HFFc6 (cell line): ENCODE data around the gene IPPK. TPM values are rescaled to one million over a fixed set of nuclear protein-coding genes. Genes with fewer than 3 reads are reported as not detected.
"Not testable (repeated sequence)": the region's sequence is repeated elsewhere in the genome, so short reads cannot be mapped to it uniquely, and the experiment has no call there.

Experiments used
- DNase-seq: peaks from one replicate; pipeline ENCODE4 v3.0.0-alpha.2; 2018
- H3K27ac Mint-ChIP-seq: 2 replicates; pipeline ENCODE4 v1.8.0; 2020; ENCODE audit warnings: mild to moderate bottlenecking, mixed read lengths
- H3K27me3 Mint-ChIP-seq: 2 replicates; pipeline ENCODE4 v1.8.0; 2021; ENCODE audit warnings: mild to moderate bottlenecking, moderate library complexity, mixed read lengths; ENCODE audit not compliant: insufficient read depth
- H3K36me3 Mint-ChIP-seq: 2 replicates; pipeline ENCODE4 v1.8.0; 2021; ENCODE audit warnings: low read depth, mixed read lengths
- H3K4me1 Mint-ChIP-seq: 2 replicates; pipeline ENCODE4 v1.8.0; 2020; ENCODE audit warnings: low read depth, mixed read lengths
- H3K4me3 Mint-ChIP-seq: 2 replicates; pipeline ENCODE4 v1.8.0; 2020; ENCODE audit warnings: mild to moderate bottlenecking, moderate library complexity, mixed read lengths
- H3K9me3 Mint-ChIP-seq: 2 replicates; pipeline ENCODE4 v1.8.0; 2020; ENCODE audit warnings: mild to moderate bottlenecking, mixed read lengths
- total RNA-seq, 6 experiments: library from RNA; stranded (reverse); fragmentation: NEBNext Ultra II Directional; extraction: Animal tissue kit (Norgen Biotek cat#: 25700); gene quantifications; 2 replicates in 1 of 6; 3 replicates in 5 of 6; pipeline ENCODE4 v1.2.3, GENCODE V29; 2021
- TF ChIP-seq, protein P1 (sequence below): fragments of 200-600 bp; sonication (generic); IDR thresholded peaks from 2 replicates; pipeline ENCODE4 v1.5.0; 2021; ENCODE audit warnings: antibody characterized with exemption, mild to moderate bottlenecking

The IPPK gene
- total RNA-seq, 6 experiments from 2014 or later, result 10.0 to 14.0 (median 12.5) TPM

- TF ChIP-seq, protein P1, sequence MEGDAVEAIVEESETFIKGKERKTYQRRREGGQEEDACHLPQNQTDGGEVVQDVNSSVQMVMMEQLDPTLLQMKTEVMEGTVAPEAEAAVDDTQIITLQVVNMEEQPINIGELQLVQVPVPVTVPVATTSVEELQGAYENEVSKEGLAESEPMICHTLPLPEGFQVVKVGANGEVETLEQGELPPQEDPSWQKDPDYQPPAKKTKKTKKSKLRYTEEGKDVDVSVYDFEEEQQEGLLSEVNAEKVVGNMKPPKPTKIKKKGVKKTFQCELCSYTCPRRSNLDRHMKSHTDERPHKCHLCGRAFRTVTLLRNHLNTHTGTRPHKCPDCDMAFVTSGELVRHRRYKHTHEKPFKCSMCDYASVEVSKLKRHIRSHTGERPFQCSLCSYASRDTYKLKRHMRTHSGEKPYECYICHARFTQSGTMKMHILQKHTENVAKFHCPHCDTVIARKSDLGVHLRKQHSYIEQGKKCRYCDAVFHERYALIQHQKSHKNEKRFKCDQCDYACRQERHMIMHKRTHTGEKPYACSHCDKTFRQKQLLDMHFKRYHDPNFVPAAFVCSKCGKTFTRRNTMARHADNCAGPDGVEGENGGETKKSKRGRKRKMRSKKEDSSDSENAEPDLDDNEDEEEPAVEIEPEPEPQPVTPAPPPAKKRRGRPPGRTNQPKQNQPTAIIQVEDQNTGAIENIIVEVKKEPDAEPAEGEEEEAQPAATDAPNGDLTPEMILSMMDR, result no peak
- H3K36me3 Mint-ChIP-seq, result peaks cover 22% of the 10 kb centered on the region
- H3K27ac Mint-ChIP-seq, result no peak overlapping the region
Observed at GRCh38 chr9:92632641-92633040, 37.3 kb downstream of the IPPK start.

GRCh38 chr9:92631452-92632343 lies 38.2 kb downstream of the IPPK start:
- no peak for DNase-seq
- H3K27ac Mint-ChIP-seq, result no peak overlapping the region
- no peaks in the 10 kb centered on the region for H3K27me3 Mint-ChIP-seq
- TF ChIP-seq, protein P1, result no peak
- no peak overlapping the region for H3K4me3 Mint-ChIP-seq
- H3K36me3 Mint-ChIP-seq, result peaks cover 31% of the 10 kb centered on the region
- no peaks in the 10 kb centered on the region for H3K9me3 Mint-ChIP-seq
- peaks cover 5% of the 10 kb centered on the region for H3K4me1 Mint-ChIP-seq

More at GRCh38 chr9:92632641-92633040, 37.3 kb downstream of the IPPK start:
- Mint-ChIP-seq H3K4me1 (peaks cover 5% of the 10 kb centered on the region), H3K9me3 (no peaks in the 10 kb centered on the region), H3K4me3 (no peak overlapping the region), H3K27me3 (no peaks in the 10 kb centered on the region)
- DNase-seq, result no peak

GRCh38 chr9:92627651-92628050 lies 42.3 kb downstream of the IPPK start:
- TF ChIP-seq, protein P1, result no peak
- H3K36me3 Mint-ChIP-seq, result peaks cover 31% of the 10 kb centered on the region
- no peak overlapping the region for H3K27ac Mint-ChIP-seq
- H3K4me1 Mint-ChIP-seq, result no peaks in the 10 kb centered on the region; the same call in 1 of the 2 replicates
- no peaks in the 10 kb centered on the region for H3K27me3 Mint-ChIP-seq
- H3K9me3 Mint-ChIP-seq, result no peaks in the 10 kb centered on the region
- H3K4me3 Mint-ChIP-seq, result no peak overlapping the region
- no peak for DNase-seq

- TF ChIP-seq, protein P1, result no peak
- no peak overlapping the region for H3K27ac Mint-ChIP-seq
- no peaks in the 10 kb centered on the region; the same call in 1 of the 2 replicates for H3K4me1 Mint-ChIP-seq
- H3K9me3 Mint-ChIP-seq, result no peaks in the 10 kb centered on the region
- H3K27me3 Mint-ChIP-seq, result no peaks in the 10 kb centered on the region
- no peak for DNase-seq
- peaks cover 31% of the 10 kb centered on the region for H3K36me3 Mint-ChIP-seq
- no peak overlapping the region for H3K4me3 Mint-ChIP-seq
Observed at GRCh38 chr9:92626484-92626883, 43.4 kb downstream of the IPPK start.

DNA sequence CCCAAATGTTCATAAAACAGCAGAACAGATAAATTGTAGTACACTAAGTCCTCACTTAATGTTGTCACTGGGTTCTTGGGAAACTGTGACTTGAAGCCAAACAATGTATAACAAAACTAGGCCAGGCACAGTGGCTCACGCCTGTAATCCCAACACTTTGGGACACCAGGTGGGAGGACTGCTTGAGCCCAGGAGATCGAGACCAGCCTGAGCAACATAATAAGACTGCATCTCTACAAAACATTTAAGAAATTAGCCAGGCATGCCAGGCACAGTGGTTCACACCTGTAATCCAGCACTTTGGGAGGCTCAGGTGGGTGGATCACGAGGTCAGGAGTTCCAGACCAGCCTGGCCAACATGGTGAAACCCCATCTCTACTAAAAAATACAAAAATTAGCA lies 46.0 kb downstream of the IPPK start:
- not testable (repeated sequence) for DNase-seq, H3K9me3 Mint-ChIP-seq, H3K27me3 Mint-ChIP-seq, H3K4me3 Mint-ChIP-seq, H3K27ac Mint-ChIP-seq, H3K4me1 Mint-ChIP-seq
- peaks cover 22% of the 10 kb centered on the region for H3K36me3 Mint-ChIP-seq

GRCh38 chr9:92620845-92621244 lies 49.1 kb downstream of the IPPK start:
- no peak for DNase-seq
- H3K4me1 Mint-ChIP-seq, result no peaks in the 10 kb centered on the region; the same call in 1 of the 2 replicates
- no peak overlapping the region for H3K4me3 Mint-ChIP-seq
- no peaks in the 10 kb centered on the region for H3K27me3 Mint-ChIP-seq
- no peaks in the 10 kb centered on the region for H3K9me3 Mint-ChIP-seq
- H3K27ac Mint-ChIP-seq, result no peak overlapping the region
- TF ChIP-seq, protein P1, result no peak
- peaks cover 5% of the 10 kb centered on the region for H3K36me3 Mint-ChIP-seq
